ENCODE results near the gene SUSD6. TPM values are rescaled to one million over a fixed set of nuclear protein-coding genes. Genes with fewer than 3 reads are reported as not detected.
A peak's percentile ranks its signal among the peaks of the same experiment; 100 is the strongest.

The SUSD6 gene
- total and polyA plus RNA-seq, 8 donors: 8.9 to 41.9 (median 20.3) TPM

- no peak for FAIRE-seq
- no peaks in the 10 kb centered on the region for H3K36me3 ChIP-seq
- WGBS, 2 donors: 60 to 65% methylated on average over 2 of the region's 2 CpGs
- peak overlapping the region in 2 of 4 donors; percentile 51 to 56 for H3K27ac ChIP-seq
- intact Hi-C loops (cut with DNase I): loop anchor here in 1 of 3 donors (10.0 kb wide), 1 partner anchor 48 kb away; no protein-coding TSS in a partner anchor
- ATAC-seq: peak in 3 of 4 donors; percentile 24 to 42 (median 26)
- DNase-seq: no peak
- H3K9me3 ChIP-seq: no peaks in the 10 kb centered on the region
- H3K4me1 ChIP-seq: peaks cover 29 to 64% (median 39%) of the 10 kb centered on the region in 3 donors
- H3K4me3 ChIP-seq: no peak overlapping the region
- no peaks in the 10 kb centered on the region for H3K27me3 ChIP-seq
- no peak for TF ChIP-seq CTCF (IDR thresholded peaks at IDR 0.05)
These were observed 55.4 kb downstream of the SUSD6 start for GRCh38 chr14:69666690-69667211.

- FAIRE-seq (no peak), DNase-seq (no peak), ATAC-seq (no peak)
- WGBS, 2 donors: 73 to 83% methylated on average over 4 of the region's 4 CpGs
- TF ChIP-seq CTCF (IDR thresholded peaks at IDR 0.05): no peak
- Histone ChIP-seq H3K27me3 (no peaks in the 10 kb centered on the region), H3K36me3 (no peaks in the 10 kb centered on the region), H3K4me3 (no peak overlapping the region), H3K27ac (peak overlapping the region in 1 of 4 donors; percentile 1), H3K9me3 (no peaks in the 10 kb centered on the region), H3K4me1 (peaks cover 29 to 65% (median 45%) of the 10 kb centered on the region in 3 donors)
- intact Hi-C loops (cut with DNase I): loop anchor here in 1 of 3 donors (10.0 kb wide), 1 partner anchor 47 kb away; no protein-coding TSS in a partner anchor
These were observed 56.5 kb downstream of the SUSD6 start for GRCh38 chr14:69667938-69668335.

- intact Hi-C loops (cut with DNase I): loop anchor here in 1 of 3 donors (10.0 kb wide), 1 partner anchor 45 kb away; no protein-coding TSS in a partner anchor
- Histone ChIP-seq H3K9me3 (no peaks in the 10 kb centered on the region), H3K4me1 (peaks cover 25 to 64% (median 48%) of the 10 kb centered on the region in 3 donors), H3K4me3 (no peak overlapping the region), H3K27me3 (no peaks in the 10 kb centered on the region), H3K36me3 (no peaks in the 10 kb centered on the region), H3K27ac (no peak overlapping the region)
- WGBS, 2 donors: 83 to 95% methylated on average over 2 of the region's 2 CpGs
- no peak for TF ChIP-seq CTCF (IDR thresholded peaks at IDR 0.05)
- DNase-seq (no peak), FAIRE-seq (no peak), ATAC-seq (no peak)
These were observed 58.0 kb downstream of the SUSD6 start for GRCh38 chr14:69669375-69669774.

- DNase-seq: no peak
- Histone ChIP-seq H3K4me3 (no peak overlapping the region), H3K27ac (no peak overlapping the region), H3K36me3 (no peaks in the 10 kb centered on the region), H3K4me1 (peaks cover 25 to 64% (median 49%) of the 10 kb centered on the region in 3 donors), H3K9me3 (no peaks in the 10 kb centered on the region), H3K27me3 (no peaks in the 10 kb centered on the region)
- no peak for ATAC-seq
- no peak for TF ChIP-seq CTCF (IDR thresholded peaks at IDR 0.05)
- WGBS, 2 donors: 41 to 48% methylated on average over 1 of the region's 1 CpG
- no peak for FAIRE-seq
- intact Hi-C loops (cut with DNase I): loop anchor here in 1 of 3 donors (10.0 kb wide), 1 partner anchor 45 kb away; no protein-coding TSS in a partner anchor
These were observed 58.7 kb downstream of the SUSD6 start for GRCh38 chr14:69670093-69670492.
